Measurements from ENCODE around the gene C13orf46.

GRCh38 chr13:113921763-113922162 lies 52.1 kb downstream of the C13orf46 start:
- no peak for TF ChIP-seq EZH2 (IDR thresholded peaks at IDR 0.05; ENCODE audit: borderline replicate concordance)
- TF ChIP-seq, protein P1, sequence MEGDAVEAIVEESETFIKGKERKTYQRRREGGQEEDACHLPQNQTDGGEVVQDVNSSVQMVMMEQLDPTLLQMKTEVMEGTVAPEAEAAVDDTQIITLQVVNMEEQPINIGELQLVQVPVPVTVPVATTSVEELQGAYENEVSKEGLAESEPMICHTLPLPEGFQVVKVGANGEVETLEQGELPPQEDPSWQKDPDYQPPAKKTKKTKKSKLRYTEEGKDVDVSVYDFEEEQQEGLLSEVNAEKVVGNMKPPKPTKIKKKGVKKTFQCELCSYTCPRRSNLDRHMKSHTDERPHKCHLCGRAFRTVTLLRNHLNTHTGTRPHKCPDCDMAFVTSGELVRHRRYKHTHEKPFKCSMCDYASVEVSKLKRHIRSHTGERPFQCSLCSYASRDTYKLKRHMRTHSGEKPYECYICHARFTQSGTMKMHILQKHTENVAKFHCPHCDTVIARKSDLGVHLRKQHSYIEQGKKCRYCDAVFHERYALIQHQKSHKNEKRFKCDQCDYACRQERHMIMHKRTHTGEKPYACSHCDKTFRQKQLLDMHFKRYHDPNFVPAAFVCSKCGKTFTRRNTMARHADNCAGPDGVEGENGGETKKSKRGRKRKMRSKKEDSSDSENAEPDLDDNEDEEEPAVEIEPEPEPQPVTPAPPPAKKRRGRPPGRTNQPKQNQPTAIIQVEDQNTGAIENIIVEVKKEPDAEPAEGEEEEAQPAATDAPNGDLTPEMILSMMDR (IDR thresholded peaks at IDR 0.05; ENCODE audit: poor library complexity): no peak
- no peak for TF ChIP-seq EZH2phosphoT487 (IDR thresholded peaks at IDR 0.05; ENCODE audit: low read depth, severe bottlenecking, unreplicated experiment)
